Activated CD4-positive, alpha-beta T cell treated with anti-CD3 and anti-CD28 coated beads for 36 hours (primary cell): ENCODE results near the gene CROCC. TPM values are rescaled to one million over a fixed set of nuclear protein-coding genes. Genes with fewer than 3 reads are reported as not detected.

Source experiments
- ATAC-seq: fragments of 200-7000 bp; cut with Tn5 transposase; one replicate; pipeline ENCODE4 v1.10.0; 2021; ENCODE audit warnings: mild to moderate bottlenecking, moderate library complexity
- CTCF ChIA-PET: fragments of 350-600 bp; sonication (Branson Sonifier 250); formaldehyde crosslinking; loops from one replicate; lab custom pipeline; 2021; ENCODE audit warnings: antibody characterized with exemption; lab: Charles Lee
- POLR2A ChIA-PET: fragments of 350-600 bp; sonication (Branson Sonifier 250); formaldehyde crosslinking; loops from one replicate; lab custom pipeline; 2021; ENCODE audit warnings: antibody characterized with exemption, inconsistent platforms; lab: Charles Lee
- DNase-seq: peaks from one replicate; pipeline ENCODE4 v3.0.0-alpha.2; 2020
- H3K27ac Mint-ChIP-seq: one replicate; pipeline ENCODE4 v1.8.0; 2021; ENCODE audit warnings: mixed read lengths
- H3K27me3 Mint-ChIP-seq: one replicate; pipeline ENCODE4 v1.8.0; 2021; ENCODE audit warnings: mixed read lengths
- H3K36me3 Mint-ChIP-seq: one replicate; pipeline ENCODE4 v1.8.0; 2021; ENCODE audit warnings: low read depth, mixed read lengths
- H3K4me1 Mint-ChIP-seq: one replicate; pipeline ENCODE4 v1.8.0; 2021; ENCODE audit warnings: mixed read lengths
- H3K4me3 Mint-ChIP-seq: one replicate; pipeline ENCODE4 v1.8.0; 2021; ENCODE audit warnings: mild to moderate bottlenecking, moderate library complexity, mixed read lengths
- H3K9me3 Mint-ChIP-seq: one replicate; pipeline ENCODE4 v1.8.0; 2021; ENCODE audit warnings: low read depth, mixed read lengths
- intact Hi-C, 2 experiments: fragments of 100-400 bp; cut with DNase I in 1 of 2; cut with micrococcal nuclease in 1 of 2; formaldehyde crosslinking; loops; one replicate each; pipeline versions ENCODE4 v1.14.2 to v1.15.1; 2022 to 2024; cut with DNase I, micrococcal nuclease
- total RNA-seq, 2 experiments: library from RNA; stranded (reverse); gene quantifications; one replicate each; pipeline ENCODE4 v1.2.3, GENCODE V29; 2021

CROCC gene
- total RNA-seq, 2 experiments from 2014 or later: 18.4 to 25.7 TPM

- DNase-seq: no peak
- H3K36me3 Mint-ChIP-seq: peaks cover 19% of the 10 kb centered on the region
- ATAC-seq: no peak
- H3K27ac Mint-ChIP-seq: no peak overlapping the region
- H3K27me3 Mint-ChIP-seq: no peaks in the 10 kb centered on the region
- no peak overlapping the region for H3K4me3 Mint-ChIP-seq
- intact Hi-C loops: no loop called here
- ChIA-PET POLR2A (no interaction called here), CTCF (no interaction called here)
- H3K4me1 Mint-ChIP-seq: peaks cover 13% of the 10 kb centered on the region
- no peaks in the 10 kb centered on the region for H3K9me3 Mint-ChIP-seq
Measured at GRCh38 chr1:17016317-17016661, 94.6 kb downstream of the CROCC start.

DNA sequence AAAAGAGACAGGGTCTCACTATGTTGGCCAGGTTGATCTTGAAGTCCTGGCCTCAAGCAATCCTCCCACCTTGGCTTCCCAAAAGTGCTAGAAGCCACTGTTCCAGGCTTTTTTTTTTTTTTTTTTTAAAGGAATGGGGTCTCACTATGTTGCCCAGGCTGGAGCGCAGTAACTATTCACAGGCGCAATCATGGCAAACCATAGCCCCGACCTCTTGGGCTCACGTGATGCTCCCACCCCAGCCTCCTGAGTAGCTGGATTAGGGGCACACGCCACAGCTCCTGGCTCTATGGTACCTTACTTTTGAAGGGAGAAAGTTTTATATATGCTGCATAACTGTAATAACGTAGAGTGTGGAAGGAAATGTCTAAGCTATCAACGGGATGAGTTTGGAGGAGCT is 95.7 kb downstream of the CROCC start:
- CTCF ChIA-PET: no interaction called here
- Mint-ChIP-seq H3K27ac (no peak overlapping the region), H3K27me3 (no peaks in the 10 kb centered on the region), H3K4me1 (peaks cover 8% of the 10 kb centered on the region), H3K4me3 (no peak overlapping the region), H3K36me3 (peaks cover 19% of the 10 kb centered on the region), H3K9me3 (no peaks in the 10 kb centered on the region)
- DNase-seq (no peak), ATAC-seq (no peak)
- intact Hi-C loops: no loop called here
- POLR2A ChIA-PET: no interaction called here

- no peaks in the 10 kb centered on the region for H3K27me3 Mint-ChIP-seq
- ATAC-seq (no peak), DNase-seq (no peak)
- peak overlapping the region; percentile 69 for H3K27ac Mint-ChIP-seq
- H3K9me3 Mint-ChIP-seq: no peaks in the 10 kb centered on the region
- H3K4me1 Mint-ChIP-seq: peaks cover 8% of the 10 kb centered on the region
- peaks cover 19% of the 10 kb centered on the region for H3K36me3 Mint-ChIP-seq
- ChIA-PET CTCF (interaction anchor here (0.8 to 1.4 kb wide), 6 partner anchors 32 to 292 kb away, joined by 3 to 5 read pairs (median 3); no protein-coding TSS in a partner anchor), POLR2A (no interaction called here)
- H3K4me3 Mint-ChIP-seq: no peak overlapping the region
- intact Hi-C loops: no loop called here
Measured at GRCh38 chr1:17018849-17019248, 97.1 kb downstream of the CROCC start.

- intact Hi-C loops: no loop called here
- Mint-ChIP-seq H3K36me3 (peaks cover 24% of the 10 kb centered on the region), H3K4me1 (peaks cover 8% of the 10 kb centered on the region), H3K27ac (peak overlapping the region; percentile 47), H3K27me3 (no peaks in the 10 kb centered on the region), H3K9me3 (no peaks in the 10 kb centered on the region), H3K4me3 (no peak overlapping the region)
- CTCF ChIA-PET: no interaction called here
- no peak for DNase-seq
- ATAC-seq: no peak
- POLR2A ChIA-PET: no interaction called here
Measured at GRCh38 chr1:17020502-17020901, 98.8 kb downstream of the CROCC start.

DNA sequence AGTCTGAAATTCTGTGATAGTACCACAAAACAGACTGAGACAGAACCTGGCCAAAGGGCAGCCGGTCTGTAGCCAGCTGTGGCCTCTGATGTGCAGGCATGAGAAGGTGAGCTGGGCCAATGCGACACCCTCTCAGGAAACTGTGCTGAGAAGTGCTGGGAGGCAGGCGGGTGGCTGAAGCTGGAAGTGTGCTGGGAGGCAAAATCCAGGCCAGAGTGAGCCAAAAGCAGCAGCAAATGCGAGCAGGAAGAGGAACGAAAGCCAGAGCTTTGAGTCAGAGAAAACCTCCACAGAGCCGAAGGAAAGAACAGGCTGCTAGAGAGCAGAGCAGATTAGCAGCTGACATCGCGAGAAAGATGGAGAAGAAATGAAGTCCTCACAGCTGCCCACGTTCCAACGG is 100.2 kb downstream of the CROCC start:
- ATAC-seq (no peak), DNase-seq (no peak)
- peaks cover 8% of the 10 kb centered on the region for H3K4me1 Mint-ChIP-seq
- H3K27me3 Mint-ChIP-seq: no peaks in the 10 kb centered on the region
- CTCF ChIA-PET: interaction anchor here (1.5 kb wide), 1 partner anchor 61 kb away, joined by 3 read pairs; no protein-coding TSS in a partner anchor
- no peaks in the 10 kb centered on the region for H3K9me3 Mint-ChIP-seq
- POLR2A ChIA-PET: no interaction called here
- intact Hi-C loops: no loop called here
- no peak overlapping the region for H3K4me3 Mint-ChIP-seq
- H3K27ac Mint-ChIP-seq: peak overlapping the region; percentile 4
- peaks cover 24% of the 10 kb centered on the region for H3K36me3 Mint-ChIP-seq

Other genes starting within 250 kb of the CROCC start
- gene RNU1-4, start 181.4 kb upstream of the CROCC start, total RNA-seq: 1,000 to 10,000 TPM; 1,573 to 2,291 TPM
- 1,000 to 10,000 TPM; 1,573 to 2,291 TPM for gene RNU1-2, start 26.0 kb upstream of the CROCC start, total RNA-seq
- gene MFAP2, start 58.7 kb downstream of the CROCC start, total RNA-seq: not detected
- gene ATP13A2, start 90.0 kb downstream of the CROCC start, total RNA-seq: 10 to 100 TPM; 30.7 to 32.0 TPM
- gene SDHB, start 132.1 kb downstream of the CROCC start, total RNA-seq: 100 to 1,000 TPM; 132 to 149 TPM
- gene PADI2, start 197.5 kb downstream of the CROCC start, total RNA-seq: under 1 TPM in 1 of 2 experiments, not detected in 1; 0.05 TPM